Urothelium cell line (cell line): ENCODE measurements around the gene VPS37D.
"Not testable (repeated sequence)": the region's sequence is repeated elsewhere in the genome, so short reads cannot be mapped to it uniquely, and the experiment has no call there.

Experiments used
- DNase-seq: peaks from one replicate; pipeline ENCODE4 v3.0.0; 2011; ENCODE audit warnings: low spot score, mixed read lengths
- FAIRE-seq: peaks from 2 replicates; lab custom pipeline; 2011; peaks lifted over from hg19 to GRCh38; lab: Jason Lieb, UNC

VPS37D gene

DNA sequence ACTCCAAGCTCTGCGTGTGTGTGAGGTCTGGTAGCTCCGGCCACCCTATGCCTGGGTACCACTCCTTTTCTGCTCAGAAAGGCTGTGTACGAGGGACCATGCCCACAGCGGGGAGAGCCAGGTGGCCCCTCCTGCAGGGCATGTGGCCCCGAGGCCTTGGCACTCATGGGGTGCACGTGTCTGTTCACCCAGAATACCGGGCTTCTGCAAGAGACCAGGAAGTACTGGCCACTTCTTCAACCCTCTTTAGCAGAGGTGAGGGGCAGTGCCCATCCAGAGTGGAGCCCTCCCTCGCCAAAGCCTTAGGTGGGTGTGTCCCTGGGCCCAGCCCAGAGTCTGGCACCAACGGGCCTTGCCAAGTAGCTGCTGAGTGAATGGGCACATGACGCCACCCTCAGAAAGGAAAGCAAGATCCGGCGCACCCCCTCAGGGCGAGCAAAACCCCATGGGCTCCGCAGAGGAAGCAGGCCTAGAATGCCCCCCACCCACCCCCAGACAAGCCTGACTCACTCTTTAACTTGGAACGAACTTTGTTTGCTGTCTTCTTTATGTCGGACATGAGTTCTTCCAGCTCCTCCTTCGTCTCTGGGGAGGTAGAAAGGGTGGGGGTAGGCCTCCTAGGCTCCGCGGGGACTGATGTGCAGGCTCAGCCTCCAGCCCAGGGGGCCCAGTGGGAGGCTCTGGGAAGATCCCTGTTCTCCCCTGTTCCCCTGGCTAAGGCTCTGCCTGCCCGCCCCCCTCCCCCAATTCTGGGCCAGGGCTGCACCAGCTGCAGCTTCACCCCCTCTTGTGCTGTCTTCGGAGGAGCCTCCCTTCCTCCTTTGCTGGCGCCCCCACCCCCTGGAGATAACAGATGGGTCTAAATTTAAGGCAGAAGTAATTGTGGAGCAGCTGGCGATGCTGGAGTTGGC, 37.3 kb downstream of the VPS37D start:
- FAIRE-seq = no peak
- no peak for DNase-seq

DNA sequence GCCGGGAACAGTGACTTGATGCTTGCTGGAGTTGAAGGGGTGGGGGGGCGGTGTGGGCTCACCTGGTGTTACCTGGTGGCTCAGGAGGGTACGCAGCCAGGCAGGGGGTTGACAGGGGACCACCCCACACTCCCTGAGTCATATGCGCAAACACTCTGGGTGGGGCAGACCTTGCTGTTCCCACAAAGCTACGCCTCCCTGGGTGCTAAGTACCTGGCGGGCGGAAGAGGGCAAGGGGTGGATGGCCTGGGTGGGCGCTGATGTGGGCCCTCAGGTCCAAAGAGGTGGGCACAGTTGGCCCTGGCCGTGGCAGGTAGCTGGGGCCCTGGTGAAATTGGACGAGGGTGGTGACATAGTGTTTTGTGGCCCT, 37.9 kb downstream of the VPS37D start:
- DNase-seq (no peak), FAIRE-seq (no peak)

DNA sequence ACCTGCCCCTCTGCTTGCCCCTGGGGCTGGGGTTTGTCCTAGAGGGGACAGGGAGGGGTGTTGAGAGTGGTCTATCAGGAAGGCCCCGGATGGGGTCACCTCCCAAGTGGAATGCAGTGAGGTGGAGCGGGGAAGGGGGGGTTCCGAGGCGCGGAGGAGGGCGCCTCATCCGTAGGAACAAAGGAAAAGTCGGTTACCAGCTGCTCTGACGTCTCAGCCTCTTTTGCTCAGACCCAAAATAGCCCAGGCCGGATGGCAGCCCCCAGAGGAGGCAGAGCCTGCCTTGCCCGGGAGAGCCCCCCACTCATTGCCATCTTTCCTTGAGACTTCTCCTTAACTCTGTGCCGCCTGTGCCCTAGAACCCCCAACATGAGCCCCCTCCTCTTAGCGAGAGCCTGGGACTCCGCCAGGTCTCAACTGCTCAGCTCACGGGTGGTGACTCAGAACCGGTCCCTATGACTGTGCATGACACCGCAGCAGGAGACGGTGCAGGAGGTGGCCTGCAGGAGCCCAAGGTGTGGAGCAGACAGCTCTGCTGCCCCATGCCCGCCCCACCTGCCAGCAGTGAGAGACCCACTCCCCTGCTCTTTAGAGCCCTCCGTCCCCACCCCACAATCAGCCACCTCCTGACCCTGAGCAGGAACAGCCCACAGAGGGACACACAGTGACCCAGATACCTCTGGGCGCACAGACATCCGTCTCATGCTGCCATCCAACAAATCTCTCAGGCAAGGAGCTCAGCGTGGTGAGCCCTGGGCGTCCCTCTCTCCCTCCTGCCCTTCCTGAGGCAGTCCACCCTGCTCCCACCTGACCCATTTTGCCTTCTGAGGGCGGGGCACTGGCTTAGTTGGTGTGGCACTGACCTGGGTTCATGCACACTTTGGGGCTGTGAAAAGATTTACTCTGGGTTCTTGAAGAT, 38.8 kb downstream of the VPS37D start:
- no peak for DNase-seq
- FAIRE-seq = no peak

DNA sequence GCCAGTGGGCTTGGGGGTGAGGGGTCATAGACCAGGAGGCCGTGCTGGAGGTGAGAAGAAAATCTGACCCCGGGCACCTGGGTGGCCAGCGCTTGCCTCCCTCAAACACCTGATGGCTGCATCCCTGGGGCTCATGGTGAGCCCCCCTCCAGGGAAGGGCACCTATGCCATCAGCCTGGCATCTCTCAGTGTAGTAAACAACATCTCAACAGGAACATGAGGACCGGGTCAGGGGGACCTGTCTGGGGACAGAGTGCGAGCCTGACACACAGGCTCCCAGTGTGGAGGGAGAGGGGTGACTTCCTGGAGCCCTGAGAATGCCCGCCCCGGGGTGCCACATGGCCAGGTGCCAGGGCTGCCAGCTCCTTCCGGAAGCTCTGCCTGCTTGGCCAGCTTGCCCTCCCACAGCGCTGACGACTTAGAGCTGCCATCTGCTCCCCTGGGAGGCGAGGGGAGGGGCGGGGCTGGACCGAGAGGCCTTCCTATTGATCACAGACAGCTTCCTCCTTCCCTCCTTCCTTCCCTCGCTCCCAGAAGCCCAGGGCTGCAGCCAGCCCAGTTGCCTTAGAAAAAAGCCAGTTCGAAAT, 39.5 kb downstream of the VPS37D start:
- no peak for FAIRE-seq
- no peak for DNase-seq

DNA sequence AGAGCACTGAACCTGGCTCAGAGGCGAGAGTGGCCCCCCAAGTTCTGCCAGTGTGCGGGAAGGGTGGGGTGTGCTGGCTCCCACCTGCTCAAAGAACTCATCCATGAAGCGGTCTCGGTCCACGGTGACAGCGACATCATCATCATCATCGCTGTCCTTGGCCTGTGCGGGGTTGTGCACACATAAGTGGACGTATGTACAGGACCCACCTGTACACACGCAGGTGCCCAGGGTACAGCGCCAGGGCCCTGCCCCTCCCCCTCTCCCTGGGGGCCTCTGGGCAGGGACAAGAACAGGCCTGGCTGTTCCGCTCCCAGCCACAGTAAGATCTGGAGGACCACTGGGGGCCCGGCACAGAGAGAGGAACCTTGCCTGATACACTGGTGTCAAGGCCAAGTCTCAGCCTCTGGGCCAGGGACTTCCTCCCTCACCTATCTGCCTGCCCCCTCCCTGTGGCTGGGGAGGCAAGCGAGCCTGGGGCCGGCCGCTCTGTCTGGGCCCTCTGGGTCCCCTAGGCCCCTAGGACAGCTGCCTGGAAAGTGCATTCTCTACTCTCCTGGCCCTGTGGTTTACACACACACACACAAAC, 41.4 kb downstream of the VPS37D start:
- FAIRE-seq = no peak

DNA sequence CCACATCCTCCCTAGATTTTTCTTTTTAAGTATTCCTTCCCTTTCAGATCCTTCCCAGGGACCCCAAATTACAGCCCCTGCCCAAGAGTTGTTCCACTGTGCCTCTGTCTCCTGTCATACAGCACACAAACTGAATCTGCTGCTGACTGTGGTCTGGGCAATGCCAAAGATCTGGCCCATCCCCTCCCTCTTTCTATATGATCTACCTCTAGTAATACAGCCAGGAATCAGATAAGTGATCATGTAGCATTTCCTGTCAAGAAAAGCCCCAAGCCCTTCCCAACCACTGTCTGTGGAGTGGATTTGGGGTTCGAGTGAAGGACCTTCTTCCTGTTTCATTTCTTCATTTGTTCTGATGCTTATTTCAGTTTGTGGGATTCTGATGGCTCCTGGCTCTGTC, 45.1 kb downstream of the VPS37D start:
- DNase-seq (no peak), FAIRE-seq (no peak)

More for the DNA sequence above, 41.4 kb downstream of the VPS37D start:
- DNase-seq = no peak

DNA sequence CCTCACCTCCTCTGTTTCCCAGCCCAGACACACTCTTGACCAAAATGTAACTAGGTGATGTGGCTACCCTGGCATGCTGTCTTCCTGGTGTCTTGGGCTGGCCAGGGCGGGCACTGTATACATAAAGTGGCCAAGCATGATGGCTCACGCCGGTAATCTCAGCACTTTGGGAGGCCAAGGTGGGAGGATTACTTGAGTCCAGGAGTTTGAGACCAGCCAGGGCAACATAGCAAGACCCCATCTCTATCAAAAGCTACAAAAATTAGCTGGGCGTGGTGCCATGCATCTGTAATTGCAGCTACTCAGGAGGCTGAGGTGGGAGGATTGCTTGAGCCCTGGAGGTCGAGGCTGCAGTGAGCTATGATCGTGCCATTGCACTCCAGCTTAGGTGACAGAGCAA, 45.7 kb downstream of the VPS37D start:
- DNase-seq, FAIRE-seq: not testable (repeated sequence)

DNA sequence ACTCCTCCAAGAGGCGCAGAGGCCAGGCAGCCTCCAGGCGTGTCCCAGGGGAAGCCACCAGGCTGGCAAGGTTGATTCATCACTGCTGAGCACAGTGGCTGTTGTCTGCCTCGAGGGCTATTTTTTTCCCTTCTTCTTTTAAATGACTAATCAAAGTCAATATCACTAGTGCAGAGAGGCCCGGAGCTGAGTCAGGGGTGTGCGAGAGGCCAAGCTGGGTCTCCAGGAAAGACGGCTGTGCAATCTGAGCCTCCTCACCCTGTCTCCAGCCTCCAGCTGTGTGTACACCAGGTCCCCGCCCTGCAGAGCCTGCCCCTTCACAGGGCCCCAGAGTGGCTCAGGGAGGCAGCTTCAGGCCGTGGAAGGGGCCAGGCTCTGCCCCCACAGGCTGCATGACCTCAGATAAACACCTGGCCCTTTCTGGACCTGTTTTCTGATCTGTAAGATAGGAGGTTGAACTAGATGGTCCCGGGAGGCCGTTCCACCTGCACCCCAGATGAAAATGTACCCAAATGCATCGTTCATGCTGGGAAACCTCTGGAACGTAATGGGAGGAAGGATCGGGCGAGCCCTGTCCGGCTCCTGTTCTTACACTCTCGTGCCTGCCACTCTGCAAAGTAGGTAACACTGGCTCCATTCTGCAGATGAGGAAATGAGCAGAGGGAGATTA, 48.2 kb downstream of the VPS37D start:
- FAIRE-seq = peak; percentile 90
- DNase-seq = peak; percentile 94

DNA sequence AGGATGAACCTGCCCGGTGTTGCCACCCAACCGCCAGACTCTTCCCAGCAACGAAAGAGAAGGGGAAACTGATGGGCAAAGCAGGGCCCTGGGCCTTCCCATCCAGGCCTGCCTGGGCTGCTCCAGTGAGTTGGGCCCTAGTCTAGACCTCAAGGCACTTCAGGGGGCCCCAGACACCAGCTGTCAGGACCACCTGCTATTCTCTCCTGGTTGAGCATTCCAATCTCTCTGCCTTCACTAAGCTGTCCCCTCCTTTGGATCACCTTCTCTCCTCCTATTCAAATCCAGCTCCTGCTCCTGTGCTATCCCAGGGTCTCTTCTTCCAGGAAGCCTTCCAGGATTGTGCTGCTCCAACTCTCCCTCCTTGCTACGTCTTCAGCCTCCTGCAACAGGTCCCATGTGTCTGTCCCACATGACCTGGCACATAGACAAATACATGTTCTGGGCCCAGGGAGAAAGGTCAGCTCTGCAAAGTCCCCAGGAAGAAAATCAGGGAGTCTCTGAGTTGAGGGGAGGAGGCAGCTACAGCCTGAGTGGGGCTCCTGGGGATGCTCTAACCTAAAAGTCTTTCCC, 48.8 kb downstream of the VPS37D start:
- FAIRE-seq = no peak
- DNase-seq = no peak

DNA sequence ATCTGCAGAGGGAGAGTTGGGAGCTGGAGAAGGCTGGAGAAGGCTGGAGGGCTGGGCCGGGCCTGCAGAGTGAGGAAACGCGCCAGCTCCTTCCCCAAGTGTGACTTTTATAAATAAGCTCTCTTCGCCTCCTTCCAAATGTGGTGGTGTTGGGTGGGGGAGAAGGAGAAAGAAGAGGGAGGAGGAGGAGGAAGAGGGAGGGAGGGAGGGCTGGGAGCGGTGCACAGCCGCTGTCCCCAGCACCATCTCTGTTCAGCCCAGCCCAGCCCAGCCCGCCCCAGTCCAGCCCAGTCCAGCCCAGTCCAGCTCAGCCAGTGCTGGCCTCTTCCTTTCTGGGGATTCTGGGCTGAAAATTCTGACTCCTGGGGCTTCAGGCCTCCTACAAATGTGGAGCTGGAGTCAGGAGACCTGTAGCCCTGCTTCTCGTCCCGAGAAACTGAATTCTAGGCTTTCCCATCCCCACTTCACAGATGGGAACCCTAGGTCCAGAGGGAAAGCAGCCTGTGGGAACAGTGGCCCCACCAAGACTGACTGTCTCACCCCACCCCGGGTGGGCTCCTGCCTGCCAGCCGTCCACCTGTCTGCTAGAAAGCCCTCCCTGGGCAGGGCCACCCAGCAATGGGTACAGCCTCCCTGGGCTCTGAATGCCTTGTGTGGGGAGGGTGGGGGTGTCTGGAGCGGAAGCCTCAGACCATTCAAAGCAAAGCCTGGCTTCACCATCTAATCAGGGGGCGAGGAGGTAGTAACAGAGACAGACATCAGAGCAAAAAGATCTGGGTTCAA, 49.6 kb downstream of the VPS37D start:
- DNase-seq = no peak
- FAIRE-seq = no peak

DNA sequence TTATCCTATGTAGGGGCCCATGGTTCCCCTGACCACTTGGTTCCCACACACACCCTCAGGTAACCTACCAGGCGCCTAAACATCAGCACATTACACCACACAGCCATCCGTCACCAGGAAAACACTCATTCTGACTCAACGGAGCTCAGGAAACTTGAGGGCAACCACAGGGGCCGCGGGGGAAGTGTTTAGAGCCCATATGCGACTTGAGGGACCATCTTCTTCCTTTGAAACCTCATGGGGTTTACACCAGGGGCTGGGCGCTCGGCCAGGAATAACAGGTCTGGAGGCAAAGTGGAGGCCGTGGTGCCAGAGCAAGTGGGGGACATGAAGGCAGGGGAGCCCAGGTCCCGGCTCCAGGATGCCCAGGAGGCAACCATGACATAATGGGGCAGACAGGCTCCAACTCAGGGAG, 50.4 kb downstream of the VPS37D start:
- DNase-seq (peak; percentile 59), FAIRE-seq (no peak)

DNA sequence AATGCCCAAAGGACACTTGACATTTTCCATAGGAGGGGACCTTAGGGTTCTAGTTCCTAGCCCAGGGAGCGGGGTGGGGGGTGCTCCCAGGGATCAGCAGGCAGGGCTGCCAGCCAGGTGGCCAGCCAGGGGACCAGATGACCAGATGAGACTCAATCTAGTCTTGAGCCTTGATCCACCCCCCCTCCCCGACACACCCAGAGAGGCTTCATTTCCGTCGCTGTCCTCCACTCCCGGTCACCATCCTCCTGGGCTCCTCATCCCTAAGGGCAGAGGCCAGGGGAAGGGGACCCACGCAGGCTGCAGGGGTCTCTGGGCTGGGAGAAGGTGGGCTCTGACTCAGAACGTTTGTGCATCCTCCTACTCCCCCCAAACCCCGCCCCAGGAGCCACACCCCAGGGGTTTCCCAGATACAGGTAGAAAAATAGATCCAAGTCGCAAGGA, 50.8 kb downstream of the VPS37D start:
- FAIRE-seq (no peak), DNase-seq (no peak)

DNA sequence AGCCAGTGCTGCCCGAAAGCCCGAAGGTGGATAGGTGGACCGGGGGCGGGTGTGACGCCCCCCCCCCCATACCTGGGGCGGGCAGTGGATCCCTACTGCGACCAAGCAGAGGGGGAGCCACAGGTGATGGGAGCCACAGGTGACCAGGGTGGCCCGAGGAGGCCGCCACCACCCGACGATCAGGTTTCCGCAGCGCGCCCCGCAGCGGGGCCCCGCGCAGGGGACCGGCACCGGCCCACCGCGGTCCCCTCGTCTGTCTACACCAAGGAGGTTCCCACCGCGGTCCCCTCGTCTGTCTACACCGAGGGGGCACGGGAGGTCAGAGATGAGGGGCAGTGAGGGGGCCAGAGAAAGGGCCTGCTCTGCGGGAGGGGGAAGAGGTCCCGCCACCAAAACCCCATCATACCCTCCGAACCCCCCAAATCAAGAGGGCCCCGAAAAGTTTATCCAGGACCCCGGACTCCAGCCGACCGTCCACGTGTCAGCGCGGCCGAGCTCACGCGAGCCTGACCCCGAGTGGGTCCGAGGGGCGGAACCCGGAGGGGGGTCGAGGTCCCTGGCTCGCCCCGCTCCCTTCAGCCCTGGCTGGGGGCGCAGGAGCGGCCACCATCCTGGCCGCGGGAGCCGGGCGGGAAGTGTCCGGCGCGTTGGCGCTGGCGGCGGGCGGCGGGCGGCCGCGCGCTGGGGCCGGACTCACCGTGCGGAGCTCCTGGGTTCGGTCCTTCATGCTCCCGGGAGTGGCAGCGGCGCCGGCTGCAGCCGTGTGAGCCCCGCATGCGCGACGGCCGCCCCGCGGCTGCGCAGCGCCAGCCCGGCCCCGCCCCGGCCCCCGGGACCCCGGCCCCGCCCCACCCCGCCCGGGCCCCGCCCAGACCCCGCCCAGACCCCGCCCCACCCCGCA, 51.5 kb downstream of the VPS37D start, which contains the start of gene STX1A:
Gene STX1A (minus strand): TSS at position 765 of the 901 bp plus-strand sequence. CDS start 38 bp downstream, at position 727.
- DNase-seq = peak; percentile 92
- FAIRE-seq = no peak

DNA sequence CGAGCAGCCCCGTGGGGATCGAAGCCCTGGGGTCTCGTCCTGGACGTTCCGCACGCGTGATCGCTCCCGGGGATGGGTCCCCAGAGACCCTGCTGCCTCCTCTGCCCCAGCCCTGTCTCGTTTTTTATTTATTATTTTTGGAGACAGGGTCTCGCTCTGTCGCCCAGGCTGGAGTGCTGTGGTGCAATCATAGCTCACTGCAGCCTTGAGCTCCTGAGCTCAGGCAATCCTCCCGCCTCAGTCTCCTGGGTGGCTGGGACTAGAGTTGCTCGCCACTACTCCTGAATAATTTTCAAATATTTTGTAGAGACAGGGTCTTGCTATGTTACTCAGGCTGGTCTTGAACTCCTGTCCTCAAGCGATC, 52.2 kb downstream of the VPS37D start:
- no peak for FAIRE-seq
- DNase-seq = no peak

DNA sequence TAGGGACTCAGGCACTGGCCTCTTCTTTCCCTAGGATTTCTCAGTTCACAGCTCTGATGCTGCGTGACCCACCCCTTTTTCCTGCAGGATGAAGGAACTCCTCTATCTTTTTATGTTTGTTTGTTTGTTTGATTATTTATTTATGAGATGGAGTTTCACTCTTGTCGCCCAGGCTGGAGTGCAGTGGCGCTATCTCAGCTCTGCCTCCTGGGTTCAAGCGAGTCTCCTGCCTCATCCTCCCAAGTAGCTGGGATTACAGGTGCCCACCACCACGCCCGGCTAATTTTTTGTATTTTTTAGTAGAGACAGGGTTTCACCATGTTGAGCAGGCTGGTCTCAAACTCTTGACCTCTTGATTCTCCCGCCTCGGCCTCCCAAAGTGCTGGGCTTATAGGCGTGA, 52.8 kb downstream of the VPS37D start:
- DNase-seq, FAIRE-seq: not testable (repeated sequence)

DNA sequence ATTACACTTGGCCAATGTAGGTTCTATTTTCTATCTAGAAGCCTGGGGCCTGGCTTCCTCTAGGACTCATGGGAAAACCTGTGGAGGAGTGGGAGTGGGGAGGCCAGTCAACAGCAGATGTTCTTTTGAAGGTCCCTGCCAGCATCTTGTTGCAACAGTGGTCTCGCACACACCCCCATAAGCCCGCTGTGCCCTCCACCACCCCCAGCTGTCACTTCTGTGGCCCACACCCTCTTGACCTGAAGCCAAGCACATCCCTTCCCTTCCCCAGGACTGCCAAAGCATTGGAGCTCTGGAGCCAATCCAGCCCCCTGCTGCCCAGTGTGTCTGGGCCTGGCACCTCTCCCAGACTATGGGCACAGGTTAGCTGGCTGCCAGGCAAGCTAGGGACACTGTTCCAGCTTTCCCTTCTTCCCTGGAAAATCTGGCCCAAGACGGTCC, 53.8 kb downstream of the VPS37D start:
- no peak for DNase-seq
- FAIRE-seq = no peak
